Kidney (tissue), 14 donors: ENCODE measurements around the gene C1QTNF7. TPM values are rescaled to one million over a fixed set of nuclear protein-coding genes. Genes with fewer than 3 reads are reported as not detected.
A peak's percentile ranks its signal among the peaks of the same experiment; 100 is the strongest.

Source experiments
- DNase-seq, 5 donors: peaks; one replicate each; pipeline ENCODE4 v3.0.0-alpha.2; 2013 to 2020
- FAIRE-seq: peaks from 2 replicates; lab custom pipeline; 2012; peaks lifted over from hg19 to GRCh38; lab: Jason Lieb, UNC
- H3K27ac ChIP-seq, 2 donors: one replicate each; pipeline ENCODE4 v1.7.0; 2013; ENCODE audit warnings: low read depth in 2 of 2, low read length in 2 of 2, inconsistent platforms in 1 of 2
- H3K27me3 ChIP-seq: one replicate; pipeline ENCODE4 v1.7.1; 2013; ENCODE audit warnings: low read length, inconsistent platforms; ENCODE audit not compliant: control insufficient read depth, insufficient read depth
- H3K36me3 ChIP-seq, 3 donors: one replicate each; pipeline versions ENCODE4 v1.7.0 to v1.7.1; 2013; ENCODE audit warnings: low read length in 3 of 3, control low read depth in 1 of 3, inconsistent platforms in 1 of 3; ENCODE audit not compliant: insufficient read depth in 3 of 3, control insufficient read depth in 2 of 3
- H3K4me1 ChIP-seq, 3 donors: one replicate each; pipeline versions ENCODE4 v1.7.0 to v1.7.1; 2013; ENCODE audit warnings: low read length in 3 of 3, inconsistent platforms in 1 of 3, low read depth in 1 of 3; ENCODE audit not compliant: control insufficient read depth in 2 of 3, insufficient read depth in 2 of 3
- H3K4me3 ChIP-seq, 3 donors: one replicate each; pipeline versions ENCODE4 v1.7.0 to v1.8.1; 2013; ENCODE audit warnings: low read length in 3 of 3, control low read depth in 1 of 3, inconsistent platforms in 1 of 3
- H3K9ac ChIP-seq, 3 donors: one replicate each; pipeline versions ENCODE4 v1.7.0 to v1.7.1; 2013; ENCODE audit warnings: low read length in 3 of 3, control low read depth in 1 of 3, inconsistent platforms in 1 of 3
- H3K9me3 ChIP-seq, 3 donors: one replicate each; pipeline versions ENCODE4 v1.7.0 to v1.7.1; 2013; ENCODE audit warnings: low read length in 3 of 3, control low read depth in 1 of 3, inconsistent platforms in 1 of 3; ENCODE audit not compliant: control insufficient read depth in 2 of 3, insufficient read depth in 1 of 3
- CTCF ChIP-seq: IDR thresholded peaks from 3 replicates; pipeline ENCODE4 v1.5.1; 2012; ENCODE audit warnings: mild to moderate bottlenecking, moderate library complexity, borderline replicate concordance; ENCODE audit not compliant: insufficient read depth; ENCODE audit errors: extremely low read depth
- intact Hi-C: fragments of 100-400 bp; cut with DNase I; formaldehyde crosslinking; loops from one replicate; pipeline ENCODE4 v1.11.1; 2022
- polyA plus RNA-seq: library from polyadenylated mRNA; stranded (reverse); fragments of 350-450 nt; fragmentation: Illumina TruSeq; extraction: RNeasy Lipid Tissue Mini Kit (QIAGEN cat#74804); gene quantifications from one replicate; pipeline ENCODE4 v1.2.3, GENCODE V29; 2014; ENCODE audit warnings: low read depth, low replicate concordance; ENCODE audit not compliant: insufficient read depth
- total RNA-seq: library from RNA; stranded (reverse); fragmentation: NEBNext Ultra II Directional; extraction: Animal tissue kit (Norgen Biotek cat#: 25700); gene quantifications from one replicate; pipeline ENCODE4 v1.2.1, GENCODE V29; 2021
- donor health status: control.
- donor health status: control.
- donor health status: control.
- donor health status: control.
- donor health status: control.
- donor health status: DM: yes; HTN: yes; CAD: no.
- donor health status: Normal renal cell carcinoma (clear cell type).

The C1QTNF7 gene
- total and polyA plus RNA-seq, 2 donors from 2014 or later = 2.2 to 5.3 TPM

- Histone ChIP-seq H3K4me3 (no peak overlapping the region), H3K27ac (no peak overlapping the region), H3K9me3 (peaks cover 4 to 15% (median 4%) of the 10 kb centered on the region in 3 donors), H3K36me3 (peaks cover 0 to 2% (median 0%) of the 10 kb centered on the region in 3 donors), H3K4me1 (peaks cover 0 to 2% (median 0%) of the 10 kb centered on the region in 3 donors), H3K9ac (no peak overlapping the region), H3K27me3 (no peaks in the 10 kb centered on the region)
- FAIRE-seq (no peak), DNase-seq (peak in 2 of 5 donors; percentile 21 to 57)
- TF ChIP-seq CTCF = no peak
- intact Hi-C loops = no loop called here
Observed at GRCh38 chr4:15488658-15489470, 61.0 kb downstream of the C1QTNF7 start.

GRCh38 chr4:15489551-15489950 is 61.7 kb downstream of the C1QTNF7 start:
- no peaks in the 10 kb centered on the region for H3K27me3 ChIP-seq
- peaks cover 4 to 15% (median 4%) of the 10 kb centered on the region in 3 donors for H3K9me3 ChIP-seq
- FAIRE-seq (no peak), DNase-seq (no peak)
- H3K36me3 ChIP-seq = peaks cover 0 to 2% (median 0%) of the 10 kb centered on the region in 3 donors
- TF ChIP-seq CTCF = no peak
- no peak overlapping the region for H3K27ac ChIP-seq
- no peak overlapping the region for H3K9ac ChIP-seq
- no peak overlapping the region for H3K4me3 ChIP-seq
- intact Hi-C loops = no loop called here
- no peaks in the 10 kb centered on the region for H3K4me1 ChIP-seq

- no peak for FAIRE-seq
Observed at GRCh38 chr4:15493411-15493810, 65.6 kb downstream of the C1QTNF7 start.

More at GRCh38 chr4:15493411-15493810, 65.6 kb downstream of the C1QTNF7 start:
- Histone ChIP-seq H3K27ac (no peak overlapping the region), H3K9me3 (peaks cover 2 to 4% (median 4%) of the 10 kb centered on the region in 3 donors), H3K4me3 (no peak overlapping the region), H3K27me3 (no peaks in the 10 kb centered on the region), H3K4me1 (no peaks in the 10 kb centered on the region), H3K36me3 (peaks cover 0 to 2% (median 0%) of the 10 kb centered on the region in 3 donors), H3K9ac (no peak overlapping the region)
- DNase-seq = no peak
- intact Hi-C loops = no loop called here
- no peak for TF ChIP-seq CTCF
